OCI-LY7 (cell line): Measurements from ENCODE around the gene PDE8B.

Experiments
- CTCF ChIP-seq: fragments of 200-600 bp; sonication (generic); conservative IDR thresholded peaks from 2 replicates; pipeline ENCODE4 v1.5.1; 2014; ENCODE audit warnings: mild to moderate bottlenecking, antibody characterized with exemption, low read length, moderate library complexity, mixed read lengths
- EZH2phosphoT487 ChIP-seq: fragments of 200-600 bp; sonication (generic); IDR thresholded peaks from 2 replicates; pipeline ENCODE4 v1.6.1; 2018; ENCODE audit warnings: low read depth, borderline replicate concordance, mild to moderate bottlenecking, mixed run types, antibody characterized with exemption, low read length, moderate library complexity, mixed read lengths

- TF ChIP-seq CTCF (no peak), EZH2phosphoT487 (no peak)
Observed at GRCh38 chr5:77463905-77464304, 253.4 kb downstream of the PDE8B start.
